Stimulated activated CD4-positive, alpha-beta T cell treated with anti-CD3 and anti-CD28 coated beads, Interleukin-15, amount 100 ng/mL, for 48 hours (primary cell): ENCODE measurements around the gene ZNF33B.
"Not testable (repeated sequence)": the region's sequence is repeated elsewhere in the genome, so short reads cannot be mapped to it uniquely, and the experiment has no call there.

Experiments used
- DNase-seq, 2 donors: peaks; one replicate each; pipeline ENCODE4 v3.0.0-alpha.2; 2020; ENCODE audit warnings: low read depth in 2 of 2

ZNF33B gene

DNA sequence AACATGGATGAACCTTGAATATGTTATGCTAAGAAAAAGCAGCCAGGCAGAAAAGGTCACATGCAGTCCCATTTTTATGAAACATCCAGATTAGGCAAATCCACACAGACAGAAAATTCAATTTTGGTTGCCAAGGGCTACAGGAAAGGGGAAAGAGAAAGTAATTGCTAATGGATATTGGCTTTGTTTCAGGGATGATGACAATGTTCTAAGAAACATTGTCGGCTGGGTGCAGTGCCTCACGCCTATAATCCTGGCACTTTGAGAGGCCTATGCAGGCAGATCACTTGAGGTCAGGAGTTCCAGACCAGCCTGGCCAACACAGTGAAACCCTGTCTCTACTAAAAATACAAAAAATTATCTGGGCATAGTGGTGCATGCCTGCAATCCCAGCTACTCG, 23.0 kb downstream of the ZNF33B start:
- DNase-seq = no peak

- no peak for DNase-seq
Observed at GRCh38 chr10:42609872-42610271, 28.5 kb downstream of the ZNF33B start.

DNA sequence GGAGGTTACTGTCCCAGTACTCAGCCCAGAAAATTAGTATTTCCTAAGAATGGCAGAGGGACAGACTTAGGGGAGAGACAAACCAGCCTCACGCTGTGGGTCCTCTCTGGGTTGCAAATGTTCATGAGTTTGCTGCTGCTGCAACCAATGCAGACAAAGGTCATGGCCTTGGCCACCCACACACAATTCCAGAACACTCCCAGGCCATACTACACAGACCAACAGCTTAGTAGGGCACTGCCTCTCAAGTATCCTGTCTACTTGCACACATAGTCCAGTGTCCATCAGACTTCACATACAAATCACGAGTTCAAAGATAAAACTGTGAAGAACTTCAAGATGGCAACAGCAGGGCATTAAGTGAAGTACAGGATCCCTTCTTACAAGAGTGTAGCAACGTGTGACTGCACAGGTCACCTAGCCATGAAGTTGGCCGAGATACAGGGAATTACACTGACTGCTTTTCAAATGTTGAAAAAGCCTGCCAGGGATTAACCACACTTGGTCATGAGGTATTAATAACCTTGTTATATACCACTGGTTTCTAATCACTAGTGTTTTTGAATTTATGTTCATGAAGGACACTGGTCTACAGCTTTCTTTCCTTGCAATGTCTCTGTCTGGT, 40.0 kb downstream of the ZNF33B start:
- no peak for DNase-seq

- no peak for DNase-seq
Observed at GRCh38 chr10:42596196-42596595, 42.2 kb downstream of the ZNF33B start.

DNA sequence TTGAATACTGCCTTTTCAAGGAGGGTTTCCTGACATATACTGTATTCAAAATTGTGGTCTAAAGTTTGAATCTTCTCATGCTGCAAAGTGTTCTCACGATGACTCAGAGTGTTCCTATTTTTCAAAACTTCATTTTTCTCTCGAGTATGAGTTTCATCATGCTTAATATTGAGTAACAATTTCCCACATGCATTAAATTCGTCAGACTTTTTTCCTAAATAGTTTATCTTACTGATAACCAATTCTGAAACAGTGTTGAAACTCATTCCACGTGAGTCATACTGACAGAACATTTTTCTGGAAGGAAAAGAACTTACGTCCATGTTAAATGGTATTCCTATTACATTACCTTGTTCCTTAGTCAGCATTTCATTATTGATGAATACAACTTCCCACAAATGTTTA, 44.1 kb downstream of the ZNF33B start:
- no peak for DNase-seq

GRCh38 chr10:42593284-42593683, 45.1 kb downstream of the ZNF33B start:
- no peak for DNase-seq

DNA sequence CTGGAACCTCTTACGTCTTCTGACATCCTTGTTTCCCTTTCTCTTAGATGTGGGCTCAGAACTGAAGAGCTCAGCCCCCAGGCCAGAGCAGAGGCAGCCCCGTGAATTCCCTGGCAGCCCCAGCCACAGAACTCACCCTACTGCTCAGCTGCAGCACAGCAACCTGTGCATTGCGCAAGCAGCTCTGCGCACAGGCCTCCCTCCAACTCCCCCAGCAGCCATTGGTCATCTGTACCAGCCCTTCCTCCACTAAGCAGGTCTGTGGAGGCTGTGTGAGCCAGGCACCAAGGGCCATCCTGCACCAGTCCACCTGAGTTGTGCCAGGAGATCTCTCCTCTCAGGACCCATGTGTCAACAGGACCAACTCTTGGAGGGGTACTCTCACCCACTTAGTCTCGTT, 54.5 kb downstream of the ZNF33B start:
- no peak for DNase-seq

GRCh38 chr10:42578019-42578418, 60.4 kb downstream of the ZNF33B start:
- DNase-seq = no peak

- DNase-seq = no peak
Observed at GRCh38 chr10:42576338-42576737, 62.0 kb downstream of the ZNF33B start.

- no peak for DNase-seq
Observed at GRCh38 chr10:42574336-42574735, 64.0 kb downstream of the ZNF33B start.

DNA sequence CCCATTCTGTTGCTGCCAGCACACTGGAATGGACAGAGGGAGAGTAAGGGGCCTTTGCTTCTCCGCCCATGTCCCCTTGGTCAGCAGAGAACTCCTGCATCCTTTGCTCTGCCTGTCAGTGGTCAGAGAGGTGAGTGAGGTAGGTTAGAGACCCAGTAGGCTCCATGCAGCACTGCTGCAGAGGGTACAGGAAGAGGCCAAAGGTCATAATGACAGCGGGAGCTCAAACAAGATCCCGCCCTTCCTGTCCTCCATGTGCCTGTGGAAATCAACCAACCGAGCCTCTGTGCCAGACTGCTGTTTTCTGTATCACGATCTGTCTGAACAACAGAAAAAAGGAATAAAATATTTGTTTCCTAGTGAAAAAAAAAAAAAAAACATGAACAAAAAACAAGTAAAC, 81.4 kb downstream of the ZNF33B start:
- no peak for DNase-seq

GRCh38 chr10:42553576-42553975, 84.8 kb downstream of the ZNF33B start:
- not testable (repeated sequence) for DNase-seq

DNA sequence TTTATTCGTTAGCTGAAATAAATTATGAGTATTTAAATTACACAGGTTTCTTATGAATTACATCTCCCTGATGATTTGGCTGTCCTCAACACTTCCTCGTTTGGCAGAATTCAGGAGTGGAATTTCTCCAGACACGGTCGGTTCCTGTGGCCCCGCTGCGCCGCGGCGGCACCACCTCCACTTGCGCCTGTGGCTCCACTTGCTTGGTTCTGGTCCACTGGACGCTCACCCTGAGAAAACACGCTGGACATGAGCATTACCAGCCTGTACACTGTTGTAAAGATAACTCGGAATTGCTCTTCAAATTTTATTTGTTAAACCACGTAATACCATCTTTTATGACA, 85.3 kb downstream of the ZNF33B start:
- no peak for DNase-seq

DNA sequence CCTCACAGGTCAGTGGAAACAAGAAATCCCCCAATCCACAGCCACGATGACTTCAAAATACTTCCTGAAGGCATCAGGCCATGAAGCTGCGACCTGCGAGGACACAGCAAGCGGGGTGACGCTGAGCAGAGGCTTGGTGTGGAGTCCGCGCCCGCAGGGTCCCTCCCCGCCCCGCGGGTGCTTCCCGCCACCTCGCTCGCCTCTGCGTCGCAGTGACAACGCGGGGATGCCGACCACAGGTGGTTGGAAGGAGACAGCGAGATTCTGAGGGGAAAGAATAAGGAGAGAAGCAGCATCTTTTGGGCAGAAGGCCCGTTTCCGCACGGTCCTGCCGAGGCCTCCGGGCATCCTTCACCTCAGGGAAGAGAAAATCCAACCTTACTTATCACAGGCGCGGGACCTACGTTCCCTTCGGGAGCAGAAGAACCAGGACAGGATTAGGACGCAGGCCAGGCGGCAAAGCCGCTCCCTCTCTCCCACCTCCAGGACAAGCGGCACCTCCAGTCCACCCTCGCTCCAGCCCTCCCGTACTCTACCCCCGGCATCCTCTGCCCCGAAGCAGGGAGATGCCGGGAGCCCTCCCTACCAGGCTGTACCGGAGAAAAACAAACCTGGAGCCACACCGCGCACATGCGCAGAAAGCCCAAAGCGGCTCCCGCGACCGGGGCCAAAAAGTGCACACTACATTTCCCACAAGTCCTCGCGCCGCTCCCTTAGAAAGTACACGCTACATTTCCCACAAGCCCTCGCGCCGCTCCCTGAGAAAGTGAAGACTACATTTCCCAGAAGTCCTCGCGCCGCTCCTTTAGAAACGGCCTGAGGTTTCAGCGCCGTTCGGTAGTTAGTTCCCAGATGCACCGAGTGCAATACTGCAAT, 85.9 kb downstream of the ZNF33B start:
- peak; percentile 87 to 91 for DNase-seq

DNA sequence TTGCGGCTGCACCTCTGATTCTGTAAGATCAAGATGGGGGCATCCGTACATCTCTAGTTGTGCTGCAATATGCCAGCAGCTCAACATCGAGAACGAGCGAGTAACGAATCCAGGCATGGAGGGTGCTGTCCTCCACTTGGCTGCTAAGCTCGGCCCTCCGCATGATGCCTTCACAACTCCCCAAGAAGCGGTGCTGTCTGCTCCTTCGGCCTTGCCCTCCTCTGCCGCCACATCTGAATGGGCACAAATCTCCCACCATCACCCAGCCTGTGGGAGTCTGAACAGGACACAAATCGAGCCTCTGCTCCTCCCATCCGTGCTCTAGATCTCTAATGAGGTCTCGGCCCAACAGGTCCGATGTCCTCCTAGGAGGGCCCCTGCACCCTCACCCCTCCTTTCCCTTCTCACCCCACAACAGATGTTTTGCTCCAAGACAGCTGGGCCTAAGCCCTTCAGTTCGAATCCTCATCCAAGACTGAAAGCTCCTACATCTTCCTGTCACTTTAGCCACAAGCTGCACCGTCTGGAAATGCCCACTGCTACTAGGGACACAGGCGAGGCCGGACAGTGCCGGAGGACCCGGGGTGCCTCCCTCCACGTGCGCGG, 86.7 kb downstream of the ZNF33B start:
- no peak for DNase-seq

- DNase-seq = no peak
Observed at GRCh38 chr10:42549851-42550250, 88.5 kb downstream of the ZNF33B start.

DNA sequence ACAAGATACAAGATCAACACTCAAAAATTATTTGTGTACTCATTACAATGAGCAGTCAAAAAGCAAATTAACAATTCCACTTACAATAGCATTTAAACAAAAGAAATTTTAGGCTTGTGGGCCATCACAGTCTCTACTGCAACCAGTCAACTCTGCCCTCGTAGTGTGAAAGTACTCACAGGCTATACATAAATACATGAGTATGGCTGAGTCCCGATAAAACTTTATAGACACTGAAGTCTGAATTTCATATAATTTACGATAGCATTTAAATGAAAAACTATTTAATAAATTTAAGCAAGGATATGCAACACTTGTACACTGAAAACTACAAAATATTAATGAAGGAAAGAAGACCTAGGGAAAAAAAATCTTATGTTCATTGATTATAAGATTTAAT, 90.1 kb downstream of the ZNF33B start:
- DNase-seq = no peak

GRCh38 chr10:42544945-42545344, 93.4 kb downstream of the ZNF33B start:
- DNase-seq = no peak

DNA sequence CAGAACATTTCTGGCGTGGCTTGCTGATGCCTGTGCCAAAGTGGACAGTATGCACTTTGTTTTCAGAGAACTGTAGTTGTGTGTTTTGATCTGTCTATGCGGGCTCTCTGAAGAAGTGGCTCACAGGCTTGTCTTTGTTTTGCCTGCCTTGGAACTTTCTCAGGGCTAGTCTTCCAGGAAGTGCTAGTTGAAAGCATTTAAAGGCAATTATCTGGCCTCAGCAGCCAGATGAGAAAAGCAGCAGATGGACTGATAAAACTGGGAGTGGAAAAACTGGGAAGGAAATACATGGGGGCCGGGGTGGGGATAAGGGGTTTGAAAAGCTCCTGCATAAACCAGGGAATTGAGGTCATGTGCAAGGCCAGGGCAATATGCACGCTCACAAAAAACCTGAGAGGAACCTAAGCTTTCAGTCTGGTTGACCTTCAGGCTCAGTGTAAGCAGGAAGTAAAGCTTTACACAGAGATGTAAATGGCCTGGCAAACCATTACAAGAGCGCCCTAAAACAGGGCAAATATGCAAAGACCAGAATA, 94.5 kb downstream of the ZNF33B start:
- DNase-seq = no peak
